Inferior parietal cortex (tissue), 1 donor: ENCODE results near the gene ENGASE.

Experiments used
- DNase-seq: peaks from one replicate; pipeline ENCODE4 v3.0.0-alpha.2; 2016; ENCODE audit errors: extremely low spot score

Gene ENGASE

DNA sequence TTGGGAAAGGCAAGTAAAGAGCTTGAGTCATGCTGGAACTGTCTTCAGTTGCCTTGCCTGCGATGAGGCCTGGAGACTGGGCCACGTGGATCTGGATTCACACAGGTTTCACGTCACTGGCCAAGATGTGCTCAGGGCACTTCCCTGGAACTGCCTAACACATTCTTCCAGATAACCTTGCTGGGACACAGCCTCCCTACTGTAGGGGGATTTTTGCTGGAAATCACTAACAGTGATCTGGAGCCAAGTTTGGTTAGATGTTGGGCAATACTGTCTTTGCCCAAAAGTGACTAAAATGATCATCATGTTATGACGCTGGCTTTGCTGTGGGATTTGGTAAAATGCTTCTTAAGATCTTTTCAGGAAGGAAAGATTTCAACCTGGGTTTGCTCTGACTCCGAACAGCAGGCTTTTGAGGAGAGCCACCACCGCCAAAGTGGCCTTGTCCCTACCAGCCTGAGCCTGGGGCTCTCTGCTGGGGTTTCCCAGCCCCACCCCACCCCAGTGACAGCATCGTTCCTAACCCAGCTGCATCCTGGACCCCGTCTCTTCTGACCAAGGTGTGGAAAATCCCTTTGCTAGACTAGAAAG lies 36.0 kb upstream of the ENGASE start:
- DNase-seq: no peak

DNA sequence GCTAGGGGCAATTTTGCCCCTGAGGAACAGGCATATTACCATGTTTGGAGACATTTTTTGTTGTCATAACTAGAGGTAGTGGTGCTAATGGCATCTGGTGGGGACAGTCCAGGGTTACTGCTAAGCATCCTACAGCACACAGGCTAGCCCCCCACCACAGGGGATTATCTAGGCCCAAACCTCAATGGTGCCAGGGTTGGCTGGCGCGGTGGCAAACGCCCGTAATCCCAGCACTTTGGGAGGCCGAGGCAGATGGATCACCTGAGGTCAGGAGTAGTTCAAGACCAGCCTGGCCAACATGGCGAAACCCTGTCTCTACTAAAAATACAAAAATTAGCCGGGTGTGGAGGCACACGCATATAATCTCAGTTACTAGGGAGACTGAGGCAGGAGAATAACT lies 35.5 kb upstream of the ENGASE start:
- DNase-seq: no peak

DNA sequence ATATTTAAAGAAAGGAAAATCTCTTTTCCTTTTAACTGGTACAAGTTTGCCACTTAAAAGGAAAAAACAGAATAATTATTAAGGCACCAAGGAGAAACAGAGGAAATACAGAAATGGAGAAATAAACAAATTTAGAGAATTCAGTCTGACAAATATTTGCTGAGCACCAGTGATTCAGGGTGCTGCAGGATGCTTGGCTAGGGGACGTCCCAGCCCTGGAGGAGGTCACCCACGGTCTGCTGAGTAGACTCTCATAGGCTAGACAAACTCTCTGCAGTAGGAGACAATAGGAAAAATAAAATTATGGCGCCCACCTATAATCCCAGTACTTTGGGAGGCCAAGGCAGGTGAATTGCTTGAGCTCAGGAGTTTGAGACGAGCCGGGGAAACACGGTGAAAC lies 34.7 kb upstream of the ENGASE start:
- no peak for DNase-seq

DNA sequence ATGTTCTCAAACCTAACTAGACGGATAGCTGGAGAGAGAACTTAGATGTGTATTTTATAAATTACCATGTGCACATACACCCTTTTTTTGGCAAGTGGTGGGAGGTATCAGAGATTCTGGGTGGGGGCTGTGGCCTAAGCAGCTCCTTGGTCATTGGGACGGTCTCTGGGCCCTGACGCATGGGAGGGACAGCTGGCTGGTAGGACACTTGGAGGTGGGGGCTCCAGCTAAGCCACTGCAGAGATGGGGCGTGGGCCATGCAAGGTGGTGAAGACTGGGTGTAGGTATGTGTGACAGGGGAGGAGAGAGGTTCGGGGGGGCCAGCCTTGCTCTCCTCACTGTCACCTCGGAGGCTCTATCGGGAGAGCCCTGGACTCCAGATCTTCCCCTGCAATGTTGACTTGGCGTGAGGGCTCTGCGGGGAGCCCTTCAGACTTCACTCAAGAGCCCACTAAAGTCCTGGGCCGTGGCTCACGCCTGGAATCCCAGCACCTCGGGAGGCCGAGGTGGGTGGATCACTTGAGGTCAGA lies 33.5 kb upstream of the ENGASE start:
- no peak for DNase-seq

DNA sequence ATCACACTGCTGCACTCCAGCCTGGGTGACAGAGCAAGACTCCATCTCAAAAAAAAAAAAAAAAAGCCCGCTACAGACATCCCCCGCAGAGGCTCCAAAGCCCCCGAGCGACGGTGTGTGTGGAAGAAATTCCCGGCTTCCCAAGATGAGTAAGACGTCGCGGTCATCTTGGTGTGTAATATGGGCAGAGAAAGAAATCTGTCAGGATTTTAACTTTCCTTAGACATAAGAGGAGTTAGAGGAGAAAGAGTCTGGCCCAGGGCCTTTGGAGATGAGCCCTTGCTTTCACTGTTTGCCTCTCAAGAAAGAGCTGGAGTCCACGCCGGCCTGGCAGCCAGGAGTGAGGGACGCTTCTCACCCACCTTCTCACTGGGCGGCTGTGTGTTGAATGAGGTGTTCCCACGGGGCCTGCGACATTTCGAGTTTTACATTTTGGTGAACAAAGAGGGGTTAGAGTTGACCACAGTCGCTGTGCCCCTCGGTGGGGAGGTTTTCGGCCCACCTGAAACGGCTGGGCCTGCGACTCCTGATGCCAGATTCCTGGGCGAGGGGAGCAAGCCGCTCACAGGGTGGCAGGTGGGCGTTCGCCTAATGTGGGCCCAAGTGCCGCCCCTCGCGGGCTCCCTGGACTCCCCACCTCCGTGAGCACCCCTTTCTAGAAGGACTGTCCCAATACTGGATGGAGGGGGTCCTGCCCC lies 32.8 kb upstream of the ENGASE start:
- no peak for DNase-seq

DNA sequence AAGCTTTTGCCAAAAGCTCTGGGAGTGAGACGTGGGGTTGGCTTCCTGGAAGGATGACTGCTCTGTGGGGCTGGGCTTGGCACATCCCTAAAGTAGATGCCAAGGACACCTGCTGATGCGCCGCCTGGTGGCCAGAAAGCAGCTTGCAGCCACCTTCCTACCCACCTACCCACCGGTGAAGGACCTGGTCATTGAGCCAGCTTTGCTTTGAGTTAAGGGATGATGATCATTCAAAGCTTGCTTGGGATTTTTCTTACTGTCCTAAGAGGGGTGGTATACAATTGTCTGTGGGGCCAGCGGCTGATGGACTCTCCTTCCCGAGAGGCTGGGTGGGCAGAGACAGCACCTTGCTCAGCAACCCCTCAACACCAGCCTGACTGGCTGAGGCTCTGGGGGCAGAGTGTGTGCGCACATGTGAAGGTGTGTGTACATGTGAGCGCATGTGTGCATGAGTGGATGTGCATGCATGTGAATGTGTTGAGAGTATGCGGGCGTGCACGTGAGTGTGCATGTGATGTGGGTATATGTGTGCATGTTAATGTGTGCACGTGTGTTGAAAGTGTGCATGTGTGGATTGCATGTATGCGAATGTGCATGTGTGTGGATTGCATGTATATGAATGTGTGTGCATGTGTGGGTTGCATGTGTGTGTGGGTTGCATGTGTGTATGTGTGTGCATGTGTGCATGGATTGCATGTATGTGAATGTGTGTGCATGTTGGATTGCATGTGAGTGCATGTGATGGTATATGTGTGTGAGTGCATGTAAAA lies 32.0 kb upstream of the ENGASE start:
- DNase-seq: peak; percentile 25

DNA sequence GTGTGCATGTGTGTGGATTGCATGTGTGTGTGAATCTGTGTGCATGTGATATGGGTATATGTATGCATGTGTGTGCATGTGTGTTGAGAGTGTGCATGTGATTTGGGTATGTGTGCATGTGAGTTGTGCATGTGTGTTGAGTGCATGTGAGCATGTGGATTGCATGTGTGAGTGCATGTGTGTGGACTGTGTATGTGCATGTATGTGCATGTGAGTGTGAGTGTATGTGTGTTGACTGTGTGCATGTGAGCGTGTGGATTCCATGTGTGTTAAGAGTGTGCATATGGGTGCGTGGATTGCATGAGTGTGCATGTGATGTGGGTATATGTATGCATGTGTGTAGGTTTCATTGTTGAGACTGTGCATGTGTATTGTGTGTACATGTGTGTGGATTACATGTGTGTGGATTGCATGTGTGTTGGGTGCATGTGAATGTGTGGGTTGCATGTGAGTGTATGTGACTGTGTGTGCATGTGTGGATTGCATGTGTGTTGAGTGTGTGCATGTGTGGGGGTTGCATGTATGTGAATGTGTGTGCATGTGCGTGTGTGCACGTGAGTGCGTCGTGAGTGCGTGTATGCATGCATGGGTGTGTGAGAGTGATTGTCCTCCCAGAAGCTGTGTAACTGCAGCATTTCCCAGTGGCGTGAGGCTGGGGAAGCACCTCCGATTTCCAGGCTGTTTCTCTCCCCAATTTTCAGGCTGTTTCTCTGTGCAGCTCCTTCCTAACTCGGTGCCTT lies 31.3 kb upstream of the ENGASE start:
- DNase-seq: no peak

DNA sequence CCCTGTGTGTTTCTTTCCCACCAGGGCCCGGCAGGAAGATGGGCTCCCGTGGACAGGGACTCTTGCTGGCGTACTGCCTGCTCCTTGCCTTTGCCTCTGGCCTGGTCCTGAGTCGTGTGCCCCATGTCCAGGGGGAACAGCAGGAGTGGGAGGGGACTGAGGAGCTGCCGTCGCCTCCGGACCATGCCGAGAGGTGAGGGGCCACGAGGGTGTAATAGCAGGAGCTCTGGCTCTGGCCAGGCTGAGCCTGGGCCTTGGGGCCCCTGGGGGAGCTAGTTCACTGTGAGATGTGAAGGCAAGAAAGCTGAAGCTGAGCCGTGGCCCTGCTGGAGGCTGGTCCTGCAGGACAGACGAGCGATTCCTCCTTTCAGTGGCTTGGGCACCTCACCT lies 30.7 kb upstream of the ENGASE start:
- DNase-seq: no peak

DNA sequence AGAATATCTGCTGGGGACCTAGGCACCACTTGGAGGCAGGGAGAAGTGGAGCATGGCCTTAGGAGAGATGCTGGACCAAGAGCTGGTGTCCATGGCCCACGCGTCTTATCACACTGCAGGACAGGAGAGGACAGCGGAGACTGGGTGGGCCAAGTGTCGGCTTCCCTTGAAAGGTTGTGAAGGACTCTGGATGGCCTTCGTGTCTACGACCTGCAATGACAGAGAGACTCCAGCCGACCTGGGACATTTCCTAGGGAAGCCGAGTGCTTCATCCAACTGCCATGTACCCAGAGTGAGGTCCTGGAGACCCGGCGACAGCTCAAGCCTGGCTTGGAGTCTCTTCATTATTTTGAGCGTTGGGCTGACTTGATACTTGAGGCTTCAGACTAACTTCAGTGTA lies 30.2 kb upstream of the ENGASE start:
- no peak for DNase-seq

DNA sequence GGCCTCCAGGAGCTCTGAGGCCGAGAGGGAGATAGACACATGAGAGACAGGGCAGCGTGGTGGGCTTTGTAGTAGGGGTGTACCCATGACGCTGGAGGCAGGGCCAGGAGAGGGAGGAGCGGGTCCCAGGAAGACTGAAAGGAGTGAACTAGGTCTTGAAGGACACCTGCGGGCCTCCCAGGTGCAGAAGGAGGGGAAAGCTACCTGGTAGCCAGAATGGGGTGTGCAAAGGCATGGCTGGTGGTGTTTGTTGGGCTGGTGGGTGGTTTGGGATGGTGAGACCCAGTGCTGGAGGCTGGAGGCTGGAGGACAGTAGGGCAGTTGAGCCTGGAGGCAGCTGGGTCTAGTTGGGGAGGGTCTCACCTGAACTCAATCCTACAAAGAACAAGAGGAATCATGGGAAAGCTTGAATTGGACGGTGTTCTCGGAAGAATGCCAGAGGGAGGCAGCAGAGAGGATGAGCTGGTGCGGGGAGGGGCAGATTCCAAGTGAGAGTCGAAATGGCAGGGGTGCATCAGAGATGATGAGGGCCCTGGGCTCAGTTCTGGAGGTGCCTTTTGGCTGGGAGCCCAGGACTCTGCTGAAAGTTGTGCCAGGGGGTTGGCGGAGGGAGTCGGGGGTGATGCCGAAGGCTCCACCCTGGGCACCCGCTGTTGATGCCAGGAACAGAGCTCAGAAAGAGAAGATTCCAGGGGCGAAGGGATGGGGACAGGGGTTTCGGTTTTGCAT lies 29.5 kb upstream of the ENGASE start:
- no peak for DNase-seq

DNA sequence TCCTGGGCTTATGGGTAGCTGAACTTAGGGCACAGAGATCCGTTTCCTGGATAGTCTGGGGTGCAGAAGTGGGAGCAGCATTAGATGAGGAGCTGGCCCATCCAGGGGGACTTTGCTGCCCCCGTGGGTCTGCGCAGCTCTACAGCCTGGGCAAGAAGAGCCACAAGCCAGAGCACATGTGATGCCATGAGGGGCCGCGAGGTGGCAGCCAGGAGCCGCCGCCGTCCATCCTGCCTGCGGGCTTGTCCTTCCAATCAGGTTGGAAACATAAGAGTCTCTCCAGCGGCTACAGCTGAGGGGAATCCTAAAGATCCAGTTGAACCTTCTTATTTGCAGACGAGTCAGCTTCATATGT lies 28.8 kb upstream of the ENGASE start:
- peak; percentile 76 for DNase-seq

DNA sequence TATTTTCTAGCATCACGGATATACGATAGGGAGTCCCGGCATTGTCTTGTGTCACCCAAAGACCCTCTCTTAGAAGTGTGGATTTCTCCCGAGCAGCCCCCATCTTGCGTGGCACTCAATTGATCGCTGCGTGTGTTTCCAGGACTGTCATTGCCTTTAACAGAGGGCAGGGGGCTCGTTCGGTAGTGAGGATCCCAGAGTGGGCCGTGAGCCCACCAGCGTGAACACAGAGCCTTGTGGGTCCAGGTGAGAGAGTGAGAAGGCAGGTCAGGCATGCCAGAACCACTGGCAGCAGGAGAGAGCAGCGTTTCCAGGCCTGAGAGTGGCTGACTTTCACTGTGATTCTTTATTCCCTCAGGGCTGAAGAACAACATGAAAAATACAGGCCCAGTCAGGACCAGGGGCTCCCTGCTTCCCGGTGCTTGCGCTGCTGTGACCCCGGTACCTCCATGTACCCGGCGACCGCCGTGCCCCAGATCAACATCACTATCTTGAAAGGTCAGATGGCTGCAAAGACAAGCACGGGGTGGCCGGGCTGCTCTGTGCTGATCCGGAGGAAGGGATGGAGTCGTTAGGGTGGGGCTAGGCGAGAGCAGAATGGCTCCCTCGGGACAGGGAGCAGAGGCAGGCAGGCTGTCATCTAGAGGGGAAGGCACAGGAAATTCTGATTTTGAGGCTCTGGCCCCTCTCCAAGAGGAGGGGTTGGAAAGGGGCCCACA lies 28.3 kb upstream of the ENGASE start:
- DNase-seq: no peak

DNA sequence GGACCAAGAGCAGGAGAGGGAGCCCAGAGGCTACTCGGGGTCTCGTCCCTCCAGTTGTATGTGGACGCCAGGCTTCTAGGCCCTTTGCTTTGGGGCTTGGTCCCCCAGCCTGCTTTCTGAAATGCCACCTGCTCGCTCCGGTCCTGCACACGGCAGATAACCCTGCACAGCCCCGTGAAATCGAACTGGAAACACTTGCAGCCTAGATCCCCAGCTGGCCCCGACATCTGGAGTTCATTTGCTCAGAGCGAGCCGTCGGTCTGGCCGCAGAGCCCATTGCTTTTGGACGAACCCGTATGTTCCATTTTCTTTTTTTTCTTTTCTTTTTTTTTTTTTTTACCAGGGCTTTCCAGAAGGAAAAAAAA lies 27.7 kb upstream of the ENGASE start:
- no peak for DNase-seq

DNA sequence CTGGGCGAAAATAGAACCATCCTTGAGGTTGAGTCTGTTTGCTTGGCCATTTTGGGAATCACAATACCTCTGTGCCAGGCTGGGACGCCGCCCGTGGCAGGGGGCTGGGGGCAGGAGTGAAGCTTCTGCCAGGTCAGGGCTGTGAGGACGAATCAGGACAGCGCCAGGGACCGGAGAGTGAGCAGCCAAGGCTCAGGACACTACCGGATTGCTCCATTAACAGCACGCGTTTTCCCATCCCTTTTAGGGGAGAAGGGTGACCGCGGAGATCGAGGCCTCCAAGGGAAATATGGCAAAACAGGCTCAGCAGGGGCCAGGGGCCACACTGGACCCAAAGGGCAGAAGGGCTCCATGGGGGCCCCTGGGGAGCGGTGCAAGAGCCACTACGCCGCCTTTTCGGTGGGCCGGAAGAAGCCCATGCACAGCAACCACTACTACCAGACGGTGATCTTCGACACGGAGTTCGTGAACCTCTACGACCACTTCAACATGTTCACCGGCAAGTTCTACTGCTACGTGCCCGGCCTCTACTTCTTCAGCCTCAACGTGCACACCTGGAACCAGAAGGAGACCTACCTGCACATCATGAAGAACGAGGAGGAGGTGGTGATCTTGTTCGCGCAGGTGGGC lies 27.2 kb upstream of the ENGASE start:
- DNase-seq: no peak

DNA sequence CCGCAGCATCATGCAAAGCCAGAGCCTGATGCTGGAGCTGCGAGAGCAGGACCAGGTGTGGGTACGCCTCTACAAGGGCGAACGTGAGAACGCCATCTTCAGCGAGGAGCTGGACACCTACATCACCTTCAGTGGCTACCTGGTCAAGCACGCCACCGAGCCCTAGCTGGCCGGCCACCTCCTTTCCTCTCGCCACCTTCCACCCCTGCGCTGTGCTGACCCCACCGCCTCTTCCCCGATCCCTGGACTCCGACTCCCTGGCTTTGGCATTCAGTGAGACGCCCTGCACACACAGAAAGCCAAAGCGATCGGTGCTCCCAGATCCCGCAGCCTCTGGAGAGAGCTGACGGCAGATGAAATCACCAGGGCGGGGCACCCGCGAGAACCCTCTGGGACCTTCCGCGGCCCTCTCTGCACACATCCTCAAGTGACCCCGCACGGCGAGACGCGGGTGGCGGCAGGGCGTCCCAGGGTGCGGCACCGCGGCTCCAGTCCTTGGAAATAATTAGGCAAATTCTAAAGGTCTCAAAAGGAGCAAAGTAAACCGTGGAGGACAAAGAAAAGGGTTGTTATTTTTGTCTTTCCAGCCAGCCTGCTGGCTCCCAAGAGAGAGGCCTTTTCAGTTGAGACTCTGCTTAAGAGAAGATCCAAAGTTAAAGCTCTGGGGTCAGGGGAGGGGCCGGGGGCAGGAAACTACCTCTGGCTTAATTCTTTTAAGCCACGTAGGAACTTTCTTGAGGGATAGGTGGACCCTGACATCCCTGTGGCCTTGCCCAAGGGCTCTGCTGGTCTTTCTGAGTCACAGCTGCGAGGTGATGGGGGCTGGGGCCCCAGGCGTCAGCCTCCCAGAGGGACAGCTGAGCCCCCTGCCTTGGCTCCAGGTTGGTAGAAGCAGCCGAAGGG lies 26.4 kb upstream of the ENGASE start:
- DNase-seq: no peak

DNA sequence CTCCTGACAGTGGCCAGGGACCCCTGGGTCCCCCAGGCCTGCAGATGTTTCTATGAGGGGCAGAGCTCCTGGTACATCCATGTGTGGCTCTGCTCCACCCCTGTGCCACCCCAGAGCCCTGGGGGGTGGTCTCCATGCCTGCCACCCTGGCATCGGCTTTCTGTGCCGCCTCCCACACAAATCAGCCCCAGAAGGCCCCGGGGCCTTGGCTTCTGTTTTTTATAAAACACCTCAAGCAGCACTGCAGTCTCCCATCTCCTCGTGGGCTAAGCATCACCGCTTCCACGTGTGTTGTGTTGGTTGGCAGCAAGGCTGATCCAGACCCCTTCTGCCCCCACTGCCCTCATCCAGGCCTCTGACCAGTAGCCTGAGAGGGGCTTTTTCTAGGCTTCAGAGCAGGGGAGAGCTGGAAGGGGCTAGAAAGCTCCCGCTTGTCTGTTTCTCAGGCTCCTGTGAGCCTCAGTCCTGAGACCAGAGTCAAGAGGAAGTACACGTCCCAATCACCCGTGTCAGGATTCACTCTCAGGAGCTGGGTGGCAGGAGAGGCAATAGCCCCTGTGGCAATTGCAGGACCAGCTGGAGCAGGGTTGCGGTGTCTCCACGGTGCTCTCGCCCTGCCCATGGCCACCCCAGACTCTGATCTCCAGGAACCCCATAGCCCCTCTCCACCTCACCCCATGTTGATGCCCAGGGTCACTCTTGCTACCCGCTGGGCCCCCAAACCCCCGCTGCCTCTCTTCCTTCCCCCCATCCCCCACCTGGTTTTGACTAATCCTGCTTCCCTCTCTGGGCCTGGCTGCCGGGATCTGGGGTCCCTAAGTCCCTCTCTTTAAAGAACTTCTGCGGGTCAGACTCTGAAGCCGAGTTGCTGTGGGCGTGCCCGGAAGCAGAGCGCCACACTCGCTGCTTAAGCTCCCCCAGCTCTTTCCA lies 25.5 kb upstream of the ENGASE start:
- no peak for DNase-seq

DNA sequence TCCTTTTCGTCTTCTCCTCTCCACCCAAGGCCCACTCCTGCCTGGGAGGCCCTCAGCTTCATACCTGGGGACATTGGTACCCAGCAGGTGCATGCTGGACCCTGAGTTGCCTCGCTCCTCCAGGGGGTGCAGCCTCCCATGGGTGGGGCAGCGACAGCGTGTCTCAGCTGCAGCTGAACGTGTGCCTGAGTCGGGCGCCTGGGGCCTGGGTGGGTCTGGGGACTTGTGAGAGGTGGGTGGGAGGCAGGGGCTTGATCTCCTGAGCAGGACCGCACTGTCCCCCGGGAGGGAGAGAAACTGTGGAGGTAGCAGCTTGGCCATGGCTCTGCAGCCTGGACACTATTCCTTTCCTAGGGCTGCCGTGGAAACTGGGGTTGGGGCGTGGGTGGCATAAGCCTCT lies 24.8 kb upstream of the ENGASE start:
- DNase-seq: no peak

DNA sequence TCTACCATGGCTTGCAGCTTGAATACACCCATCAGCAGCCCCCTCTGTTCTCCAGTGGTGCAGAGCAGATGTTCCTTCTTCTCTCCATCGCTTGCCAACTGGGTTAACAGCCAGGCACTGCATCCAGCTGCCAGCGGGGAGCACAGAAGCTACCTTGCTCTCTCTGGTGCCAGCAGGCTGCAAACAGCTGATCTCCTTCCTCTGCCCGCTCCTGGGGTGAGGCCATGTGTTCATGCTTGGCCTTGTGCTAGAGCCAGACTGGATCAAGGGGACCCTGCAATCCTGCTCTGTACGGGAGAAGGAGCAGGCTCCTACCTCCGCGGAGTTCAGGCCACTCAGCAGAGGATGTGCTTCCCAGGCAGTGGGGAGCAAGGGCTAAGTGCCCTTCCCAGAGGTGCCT lies 24.1 kb upstream of the ENGASE start:
- no peak for DNase-seq
